C1 segment of cervical spinal cord (tissue), 14 donors: Measurements from ENCODE around the gene CDK2.

Experiments
- DNase-seq, 14 donors: peaks; one replicate each; lab custom pipeline; 2025; lab: John Stamatoyannopoulos, UW

The CDK2 gene

GRCh38 chr12:56011509-56012090 is 45.0 kb downstream of the CDK2 start:
- DNase-seq, result no peak

DNA sequence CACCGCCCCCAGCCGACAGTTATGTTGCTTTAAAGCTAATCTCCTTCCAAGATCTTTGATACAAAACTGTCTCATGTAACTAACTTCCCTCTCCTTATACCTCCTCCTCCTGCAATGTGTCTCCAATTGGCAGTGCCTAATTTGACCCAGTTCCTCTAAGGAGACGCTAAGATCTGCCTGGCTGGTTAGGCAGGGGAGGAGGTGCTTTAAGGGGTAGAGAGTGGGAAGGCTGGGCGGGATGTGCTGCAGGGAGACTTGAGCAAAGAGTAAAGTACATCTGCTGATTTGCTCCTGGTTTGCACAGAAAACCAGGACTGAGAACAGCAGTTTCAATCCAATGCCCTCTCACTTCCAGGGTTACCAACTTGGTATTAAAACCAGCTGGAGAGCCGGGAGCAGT is 46.9 kb downstream of the CDK2 start:
- DNase-seq, result no peak

DNA sequence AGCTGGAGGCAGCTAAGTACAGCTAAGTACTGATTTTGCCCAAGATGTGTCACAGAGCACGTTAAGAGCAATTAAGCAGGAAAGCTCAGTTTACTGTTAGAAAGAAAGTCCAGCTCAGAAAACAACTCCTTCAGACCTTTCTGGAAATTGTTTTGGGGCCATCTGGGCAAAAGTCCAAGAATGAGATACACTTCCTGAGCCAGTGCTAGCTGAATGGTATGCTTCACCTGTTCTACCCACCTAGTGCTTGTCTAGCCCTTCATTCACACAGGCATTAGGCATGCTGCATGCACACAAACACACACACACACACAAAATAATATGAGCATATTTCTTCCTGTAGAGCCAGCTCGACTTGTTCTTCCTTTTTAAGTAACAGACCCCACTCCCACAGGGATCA is 47.6 kb downstream of the CDK2 start:
- DNase-seq, result no peak

DNA sequence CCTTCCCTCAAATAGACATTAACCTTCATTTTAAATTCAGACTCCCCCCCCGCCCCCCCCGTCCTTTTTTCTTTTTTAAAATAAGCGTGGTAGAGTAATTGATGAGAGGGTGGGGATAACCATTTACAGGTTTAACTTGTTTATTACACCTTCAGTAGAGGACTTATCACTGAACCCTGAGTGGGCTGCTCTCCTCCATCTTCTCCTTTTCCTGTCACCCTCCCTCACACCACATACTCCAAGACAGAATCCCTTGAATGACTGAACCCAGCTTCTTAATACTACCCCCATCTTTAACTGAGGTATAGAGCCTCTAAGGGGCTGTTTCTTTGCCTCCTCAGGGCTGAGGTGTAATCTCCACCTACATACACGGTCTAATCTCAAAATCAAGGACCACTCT is 50.6 kb downstream of the CDK2 start:
- DNase-seq, result no peak

DNA sequence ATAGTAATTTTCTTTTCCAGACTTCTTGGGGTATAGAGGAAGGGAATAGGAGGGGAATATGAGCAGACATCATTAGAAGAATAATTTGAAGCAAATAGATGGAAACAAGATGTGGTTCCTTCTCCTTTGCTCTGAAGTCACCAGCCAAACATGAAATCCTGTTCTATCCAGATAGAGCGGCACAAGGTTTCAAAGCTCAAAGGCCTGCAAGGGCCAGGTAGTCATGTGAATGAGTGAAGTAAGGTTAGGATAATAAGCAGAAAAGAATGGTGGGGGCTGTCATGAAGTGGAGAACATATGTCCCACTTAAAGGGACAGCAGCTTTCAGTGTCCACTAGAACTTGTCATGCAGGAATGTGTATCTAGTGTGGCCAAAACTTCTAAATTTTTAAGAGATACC is 51.7 kb downstream of the CDK2 start:
- no peak for DNase-seq

DNA sequence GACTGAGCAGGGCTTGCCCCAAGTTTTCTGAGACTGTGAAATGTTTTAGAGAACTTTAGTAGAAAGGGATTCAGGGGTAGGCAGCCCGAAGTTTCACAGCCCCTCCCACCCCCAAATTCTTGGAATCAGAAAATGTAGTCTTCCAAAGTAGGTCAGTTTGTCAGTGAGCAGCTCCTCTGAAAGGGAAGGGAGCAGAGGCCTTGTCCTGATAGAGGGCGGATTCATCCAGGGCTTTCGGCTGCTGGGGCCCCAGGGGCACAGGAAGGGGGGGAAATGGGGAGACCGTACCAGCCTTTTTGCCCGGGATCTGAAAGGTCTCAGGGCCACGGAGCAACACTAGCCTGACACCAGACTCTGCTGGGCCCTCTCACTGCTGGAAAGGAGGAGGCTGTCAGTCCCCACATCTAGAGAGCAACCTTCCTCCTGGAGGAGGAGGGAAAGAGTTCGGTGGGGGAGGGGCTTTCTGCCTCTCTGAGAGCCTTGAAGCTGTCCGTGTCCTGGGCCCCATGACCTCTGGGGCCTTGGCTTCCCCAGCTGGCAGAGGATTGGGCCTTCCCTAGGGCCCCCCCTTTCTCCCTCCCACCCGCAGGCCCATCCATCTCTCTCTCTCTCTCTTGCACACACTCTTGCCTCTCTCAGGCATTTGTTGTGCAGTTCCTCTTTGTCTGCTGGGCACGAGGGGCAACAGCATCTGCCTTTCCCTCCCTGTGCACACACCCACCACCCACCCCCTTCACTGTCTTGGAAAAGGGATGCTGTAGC is 54.0 kb downstream of the CDK2 start, which contains the start of gene IKZF4:
Gene IKZF4, plus strand, starts transcription at position 621 of the 762 bp plus-strand sequence. CDS start 451 bp downstream, outside the sequence.
- DNase-seq, result peak in 11 of 14 donors; percentile 6 to 54 (median 24)

DNA sequence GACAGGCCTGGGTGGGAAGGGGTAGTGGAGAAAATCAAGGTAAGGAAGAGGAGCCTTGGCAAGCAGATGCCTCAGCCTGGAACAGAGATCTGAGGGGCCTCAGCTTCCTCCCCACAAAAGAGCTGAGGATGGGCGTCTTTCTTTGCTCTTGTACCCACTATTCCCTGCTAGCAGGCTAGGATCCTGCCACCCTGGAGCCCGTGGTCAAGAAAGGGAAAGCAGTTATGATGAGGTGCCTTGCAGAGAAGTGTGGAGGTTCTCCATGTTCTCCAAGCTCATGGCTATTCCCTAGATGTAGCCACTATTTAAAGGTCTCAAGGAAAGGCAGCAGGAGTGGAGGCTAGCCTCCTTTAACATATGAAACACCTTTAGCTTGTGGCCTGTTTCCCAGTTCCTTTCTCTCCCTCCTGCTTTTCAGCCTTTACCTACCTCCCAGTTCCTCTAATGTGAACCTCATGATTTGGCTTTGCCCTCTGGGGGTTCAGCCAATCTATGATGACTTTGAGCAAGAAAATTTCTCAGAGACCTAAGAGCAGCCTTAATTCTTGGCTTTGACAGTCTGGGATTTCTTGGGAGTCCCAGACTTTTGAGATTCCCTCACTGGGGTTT is 55.4 kb downstream of the CDK2 start:
- peak in 1 of 14 donors; percentile 30 for DNase-seq
